Ascending aorta (tissue), 2 donors: ENCODE measurements around the gene AFAP1L2. TPM values are rescaled to one million over a fixed set of nuclear protein-coding genes. Genes with fewer than 3 reads are reported as not detected.

Source experiments
- DNase-seq, 2 donors: peaks; one replicate each; pipeline ENCODE4 v3.0.0-alpha.2; 2019; ENCODE audit warnings: low spot score in 2 of 2
- H3K27ac ChIP-seq, 2 donors: fragments of 200-600 bp; sonication (generic); one replicate each; pipeline ENCODE4 v1.5.1; 2016 to 2017; ENCODE audit warnings: mild to moderate bottlenecking in 1 of 2
- H3K27me3 ChIP-seq: fragments of 200-600 bp; sonication (generic); one replicate; pipeline ENCODE4 v1.5.1; 2017
- H3K36me3 ChIP-seq, 2 donors: fragments of 200-600 bp; sonication (generic); one replicate each; pipeline ENCODE4 v1.5.1; 2016
- H3K4me1 ChIP-seq, 2 donors: fragments of 200-600 bp; sonication (generic); one replicate each; pipeline ENCODE4 v1.5.1; 2016 to 2017; ENCODE audit warnings: mild to moderate bottlenecking in 1 of 2
- H3K4me3 ChIP-seq, 2 donors: fragments of 200-600 bp; sonication (generic); one replicate each; pipeline ENCODE4 v1.5.1; 2016 to 2017; ENCODE audit warnings: mild to moderate bottlenecking in 1 of 2
- H3K9me3 ChIP-seq, 2 donors: fragments of 200-600 bp; sonication (generic); one replicate each; pipeline ENCODE4 v1.5.1; 2016
- intact Hi-C: fragments of 100-400 bp; cut with DNase I; formaldehyde crosslinking; loops from one replicate; pipeline ENCODE4 v1.15.1; 2023
- total RNA-seq: library from RNA; depleted of rRNA; stranded (reverse); fragments of >200 nt; gene quantifications from one replicate; pipeline ENCODE4 v1.1.0, GENCODE V29; 2016
- TF ChIP-seq, protein P1 (sequence below), 3 experiments: fragments of 200-600 bp in 2 of 3; fragments of 450-650 bp in 1 of 3; sonication (generic) in 2 of 3; IDR thresholded peaks; one replicate each; pipeline ENCODE4 v1.5.1; 2016 to 2019; ENCODE audit warnings: antibody characterized with exemption in 3 of 3, mild to moderate bottlenecking in 1 of 3, moderate library complexity in 1 of 3

AFAP1L2 gene
- total RNA-seq, 1 donor from 2014 or later, result 30.4 TPM

DNA sequence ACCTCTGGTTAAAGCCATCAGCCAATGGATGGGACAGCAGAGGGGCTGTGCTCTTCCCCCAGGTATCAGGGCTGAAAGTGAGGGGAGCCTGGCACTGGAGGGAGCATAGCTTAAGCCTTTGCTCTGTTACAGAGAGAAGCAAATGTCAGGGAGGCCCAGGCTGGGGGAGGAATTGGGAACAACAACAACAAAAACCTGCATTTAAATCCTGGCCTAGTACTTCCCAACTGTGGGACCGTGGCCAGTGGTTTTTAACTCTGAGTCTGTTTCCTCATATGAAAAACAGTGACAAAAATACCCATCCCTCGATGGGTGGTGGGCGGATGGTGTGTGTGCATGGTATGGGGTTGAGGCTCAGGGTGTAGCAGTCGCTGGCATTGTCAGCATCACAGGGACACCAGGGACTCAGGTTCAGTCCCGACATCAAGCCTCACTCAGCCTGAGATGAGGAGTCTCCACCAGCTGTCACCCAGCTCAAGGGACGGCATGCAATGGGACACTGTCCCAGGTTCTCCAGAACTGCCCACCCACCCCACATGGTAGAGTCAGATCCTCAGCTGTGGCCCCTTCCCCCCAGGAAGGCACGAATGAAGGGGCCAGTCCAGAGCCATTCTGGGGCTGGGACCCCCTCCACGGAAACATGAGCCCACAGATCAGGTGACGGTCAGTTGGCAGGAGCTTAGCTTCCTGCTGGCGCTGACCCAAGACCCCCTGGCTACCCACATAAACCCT, 74.5 kb downstream of the AFAP1L2 start:
- intact Hi-C loops, result no loop called here
- Histone ChIP-seq H3K27me3 (no peaks in the 10 kb centered on the region), H3K27ac (no peak overlapping the region), H3K9me3 (no peaks in the 10 kb centered on the region), H3K4me1 (peaks cover 8 to 33% of the 10 kb centered on the region in 2 donors), H3K4me3 (no peak overlapping the region), H3K36me3 (no peaks in the 10 kb centered on the region)
- TF ChIP-seq, protein P1, sequence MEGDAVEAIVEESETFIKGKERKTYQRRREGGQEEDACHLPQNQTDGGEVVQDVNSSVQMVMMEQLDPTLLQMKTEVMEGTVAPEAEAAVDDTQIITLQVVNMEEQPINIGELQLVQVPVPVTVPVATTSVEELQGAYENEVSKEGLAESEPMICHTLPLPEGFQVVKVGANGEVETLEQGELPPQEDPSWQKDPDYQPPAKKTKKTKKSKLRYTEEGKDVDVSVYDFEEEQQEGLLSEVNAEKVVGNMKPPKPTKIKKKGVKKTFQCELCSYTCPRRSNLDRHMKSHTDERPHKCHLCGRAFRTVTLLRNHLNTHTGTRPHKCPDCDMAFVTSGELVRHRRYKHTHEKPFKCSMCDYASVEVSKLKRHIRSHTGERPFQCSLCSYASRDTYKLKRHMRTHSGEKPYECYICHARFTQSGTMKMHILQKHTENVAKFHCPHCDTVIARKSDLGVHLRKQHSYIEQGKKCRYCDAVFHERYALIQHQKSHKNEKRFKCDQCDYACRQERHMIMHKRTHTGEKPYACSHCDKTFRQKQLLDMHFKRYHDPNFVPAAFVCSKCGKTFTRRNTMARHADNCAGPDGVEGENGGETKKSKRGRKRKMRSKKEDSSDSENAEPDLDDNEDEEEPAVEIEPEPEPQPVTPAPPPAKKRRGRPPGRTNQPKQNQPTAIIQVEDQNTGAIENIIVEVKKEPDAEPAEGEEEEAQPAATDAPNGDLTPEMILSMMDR (IDR thresholded peaks at IDR 0.05), result no peak
- DNase-seq, result no peak

DNA sequence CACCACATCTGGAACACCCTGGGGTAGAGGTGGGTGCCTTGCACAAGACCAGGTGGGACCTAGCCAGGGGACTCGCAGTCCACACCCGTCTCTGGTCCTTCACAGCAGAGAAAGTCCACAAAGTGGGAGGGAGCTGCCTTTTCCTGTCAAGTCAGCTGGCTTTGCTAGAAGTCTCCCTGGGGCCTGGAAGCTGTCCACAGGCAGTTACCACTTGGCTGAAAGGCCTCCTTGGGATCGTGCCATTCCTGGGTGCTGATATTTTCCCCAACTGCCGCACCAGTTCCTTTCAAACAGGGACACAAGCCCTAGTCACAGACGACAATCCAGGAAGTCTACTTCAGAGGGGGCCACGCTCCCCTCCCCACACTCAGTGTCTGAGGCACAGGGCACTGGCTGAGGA, 75.4 kb downstream of the AFAP1L2 start:
- Histone ChIP-seq H3K4me1 (peaks cover 8 to 27% of the 10 kb centered on the region in 2 donors), H3K36me3 (no peaks in the 10 kb centered on the region), H3K9me3 (no peaks in the 10 kb centered on the region), H3K27me3 (no peaks in the 10 kb centered on the region), H3K4me3 (no peak overlapping the region), H3K27ac (no peak overlapping the region)
- TF ChIP-seq, protein P1 (IDR thresholded peaks at IDR 0.05), result no peak
- intact Hi-C loops, result no loop called here
- DNase-seq, result no peak

DNA sequence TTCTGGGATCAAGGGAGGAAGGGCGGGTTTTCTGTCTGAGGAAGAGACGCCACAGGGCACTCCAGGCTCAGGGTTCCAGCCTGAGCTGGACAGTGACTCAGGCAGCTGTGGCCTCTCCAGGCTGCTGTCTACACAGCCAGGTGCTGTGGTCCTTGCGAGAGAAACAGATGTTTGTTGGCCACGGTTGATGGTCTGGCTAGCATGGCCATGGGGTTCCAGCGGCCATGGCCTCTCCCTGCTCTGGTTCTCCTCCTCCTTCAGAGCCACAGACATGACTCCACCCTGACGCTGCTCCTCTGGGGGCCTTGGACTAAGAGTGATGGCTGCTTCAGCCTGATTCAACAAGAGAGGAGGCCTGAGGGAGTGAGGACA, 75.9 kb downstream of the AFAP1L2 start:
- Histone ChIP-seq H3K9me3 (no peaks in the 10 kb centered on the region), H3K27me3 (no peaks in the 10 kb centered on the region), H3K27ac (no peak overlapping the region), H3K4me1 (peaks cover 5 to 22% of the 10 kb centered on the region in 2 donors), H3K4me3 (no peak overlapping the region), H3K36me3 (no peaks in the 10 kb centered on the region)
- intact Hi-C loops, result no loop called here
- no peak for DNase-seq
- TF ChIP-seq, protein P1 (IDR thresholded peaks at IDR 0.05), result no peak

DNA sequence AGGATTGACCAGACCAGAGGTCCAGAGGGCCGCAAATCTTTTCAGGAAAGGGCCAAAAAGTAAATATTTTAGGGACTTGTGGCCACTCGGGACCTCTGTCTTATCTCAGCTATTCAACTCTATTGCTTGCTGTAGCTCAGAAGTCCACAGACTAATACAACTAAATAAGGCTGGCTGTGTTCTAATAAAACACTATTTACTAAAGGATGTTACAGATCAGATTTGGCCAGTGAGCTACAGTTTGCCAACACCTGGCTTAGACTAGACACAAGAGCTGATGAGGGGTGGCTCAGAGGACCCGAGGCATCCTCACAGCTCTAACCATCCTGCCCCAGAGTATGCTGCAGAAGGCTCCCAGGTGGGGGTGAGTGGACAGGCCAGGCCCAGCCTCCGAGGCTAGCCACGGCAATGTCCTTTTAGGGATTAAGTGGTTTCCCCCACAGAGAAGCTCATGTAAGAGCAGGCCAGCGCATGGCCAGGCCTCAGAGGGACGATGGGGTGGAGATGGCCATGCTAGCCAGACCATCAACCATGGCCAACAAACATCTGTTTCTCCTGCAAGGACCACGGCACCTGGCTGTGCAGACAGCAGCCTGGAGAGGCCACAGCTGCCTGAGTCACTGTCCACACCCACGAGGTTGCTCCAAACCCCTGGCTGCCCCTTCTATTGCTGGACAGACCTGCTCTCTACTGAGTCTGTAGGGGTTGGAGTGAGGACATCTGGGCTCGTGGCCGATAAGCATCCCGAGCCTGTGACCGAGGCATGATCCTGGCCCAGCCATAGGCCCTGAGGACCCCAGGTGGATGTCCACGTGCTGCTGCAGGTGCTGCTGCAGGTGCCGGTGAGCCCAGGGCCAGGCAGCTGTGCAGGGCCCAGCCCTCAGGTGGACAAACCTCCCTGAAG, 76.5 kb downstream of the AFAP1L2 start:
- DNase-seq, result no peak
- Histone ChIP-seq H3K36me3 (no peaks in the 10 kb centered on the region), H3K4me1 (peaks cover 4 to 18% of the 10 kb centered on the region in 2 donors), H3K27me3 (no peaks in the 10 kb centered on the region), H3K9me3 (no peaks in the 10 kb centered on the region), H3K27ac (no peak overlapping the region), H3K4me3 (no peak overlapping the region)
- TF ChIP-seq, protein P1 (IDR thresholded peaks at IDR 0.05), result no peak
- intact Hi-C loops, result no loop called here

DNA sequence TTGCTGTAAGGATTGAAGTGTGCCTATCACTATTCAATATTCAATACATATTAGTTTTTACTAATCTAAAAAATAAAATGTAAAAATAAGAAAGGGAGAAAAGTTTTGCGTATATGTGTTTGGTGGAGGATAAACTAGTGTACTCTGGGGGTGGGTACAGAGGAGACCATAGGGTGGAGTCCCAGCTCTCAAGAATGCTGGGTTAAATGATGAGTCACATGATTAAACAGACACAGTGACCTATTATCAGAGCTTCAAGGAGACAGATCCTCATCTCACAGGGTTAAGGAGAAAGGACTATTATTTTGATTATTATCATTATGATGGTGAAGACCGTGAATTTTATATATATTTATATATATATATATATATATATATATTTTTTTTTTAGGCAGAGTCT, 77.5 kb downstream of the AFAP1L2 start:
- Histone ChIP-seq H3K4me3 (no peak overlapping the region), H3K9me3 (no peaks in the 10 kb centered on the region), H3K4me1 (peaks cover 0 to 8% of the 10 kb centered on the region in 2 donors), H3K27me3 (no peaks in the 10 kb centered on the region), H3K27ac (no peak overlapping the region), H3K36me3 (peaks cover 0 to 3% of the 10 kb centered on the region in 2 donors)
- TF ChIP-seq, protein P1 (IDR thresholded peaks at IDR 0.05), result no peak
- DNase-seq, result no peak
- intact Hi-C loops, result no loop called here
